ENCODE data around the gene GNL2.

GRCh38 chr1:37641059-37641458 is 45.3 kb upstream of the GNL2 start:
- no peak for TF ChIP-seq CTCF (optimal IDR thresholded peaks at IDR 0.05 in 1 of 3, IDR thresholded peaks at IDR 0.05 in 1 of 3, conservative IDR thresholded peaks at IDR 0.05 in 1 of 3; ENCODE audit: extremely low read depth in 1 of 3, insufficient read depth in 2 of 3, low read length in 3 of 3)
- TF ChIP-seq EZH2 (IDR thresholded peaks at IDR 0.05; ENCODE audit: low read length), result no peak
